Measurements from ENCODE around the gene CYP4F22.

- TF ChIP-seq CTCF (conservative IDR thresholded peaks at IDR 0.05; ENCODE audit: low read depth, low read length) (no peak), EZH2 (IDR thresholded peaks at IDR 0.05; ENCODE audit: borderline replicate concordance, low read depth, low read length, poor library complexity, severe bottlenecking) (no peak)
Measured at GRCh38 chr19:15576526-15577156, 68.3 kb downstream of the CYP4F22 start.
